Keratinocyte (primary cell): ENCODE data around the gene CBX2. TPM values are rescaled to one million over a fixed set of nuclear protein-coding genes. Genes with fewer than 3 reads are reported as not detected.

Experiments
- DNase-seq: peaks from one replicate; pipeline ENCODE4 v3.0.0-alpha.2; 2011; ENCODE audit warnings: low read depth, missing footprints, low spot score
- FAIRE-seq: peaks from 2 replicates; lab custom pipeline; 2011; peaks lifted over from hg19 to GRCh38; lab: Jason Lieb, UNC
- H2AFZ ChIP-seq: 2 replicates; pipeline ENCODE4 v1.6.0; 2012; ENCODE audit warnings: low read length, control low read depth, inconsistent platforms; ENCODE audit not compliant: control insufficient read depth
- H3K27ac ChIP-seq: 2 replicates; pipeline ENCODE4 v1.5.1; 2011; ENCODE audit warnings: low read length; ENCODE audit not compliant: control insufficient read depth, insufficient read depth
- H3K27me3 ChIP-seq: 3 replicates; pipeline ENCODE4 v1.6.0; 2011; ENCODE audit warnings: low read length; ENCODE audit not compliant: control insufficient read depth, insufficient read depth; ENCODE audit errors: extremely low read depth
- H3K36me3 ChIP-seq, 2 experiments: 2 replicates in 1 of 2; 3 replicates in 1 of 2; pipeline ENCODE4 v1.5.1; 2011; ENCODE audit warnings: low read length in 2 of 2, mild to moderate bottlenecking in 1 of 2; ENCODE audit not compliant: control insufficient read depth in 2 of 2, insufficient read depth in 2 of 2; ENCODE audit errors: extremely low read depth in 1 of 2
- H3K4me1 ChIP-seq: 3 replicates; pipeline ENCODE4 v1.5.1; 2011; ENCODE audit warnings: low read length; ENCODE audit not compliant: control insufficient read depth, insufficient read depth; ENCODE audit errors: extremely low read depth
- H3K4me2 ChIP-seq: 3 replicates; pipeline ENCODE4 v1.6.0; 2011; ENCODE audit warnings: low read depth, low read length; ENCODE audit not compliant: control insufficient read depth, insufficient read depth; ENCODE audit errors: extremely low read depth
- H3K4me3 ChIP-seq, 3 experiments: fragments of 200-600 bp in 1 of 3; sonication (generic) in 1 of 3; 2 replicates in 2 of 3; 3 replicates in 1 of 3; pipeline ENCODE4 v1.5.1; 2011 to 2016; ENCODE audit warnings: low read length in 3 of 3, mild to moderate bottlenecking in 3 of 3, control low read depth in 2 of 3, inconsistent platforms in 1 of 3, low read depth in 1 of 3, mixed read lengths in 1 of 3, mixed run types in 1 of 3, moderate library complexity in 1 of 3; ENCODE audit not compliant: control insufficient read depth in 2 of 3, insufficient read depth in 2 of 3; ENCODE audit errors: extremely low read depth in 1 of 3
- H3K79me2 ChIP-seq: 2 replicates; pipeline ENCODE4 v1.6.0; 2012; ENCODE audit warnings: low read length; ENCODE audit not compliant: control insufficient read depth, insufficient read depth
- H3K9ac ChIP-seq: 3 replicates; pipeline ENCODE4 v1.6.0; 2011; ENCODE audit warnings: low read length; ENCODE audit not compliant: control insufficient read depth, insufficient read depth; ENCODE audit errors: extremely low read depth
- H3K9me1 ChIP-seq: 3 replicates; pipeline ENCODE4 v1.6.0; 2011; ENCODE audit warnings: low read length; ENCODE audit not compliant: control insufficient read depth, insufficient read depth; ENCODE audit errors: extremely low read depth
- H3K9me3 ChIP-seq: 2 replicates; pipeline ENCODE4 v1.5.1; 2012; ENCODE audit warnings: low read depth, low read length; ENCODE audit not compliant: control insufficient read depth
- H4K20me1 ChIP-seq: 3 replicates; pipeline ENCODE4 v1.6.0; 2011; ENCODE audit warnings: low read length; ENCODE audit not compliant: control insufficient read depth, insufficient read depth; ENCODE audit errors: extremely low read depth
- CTCF ChIP-seq, 3 experiments: IDR thresholded peaks in 1 of 3; conservative IDR thresholded peaks in 1 of 3; optimal IDR thresholded peaks in 1 of 3; 2 replicates in 2 of 3; 3 replicates in 1 of 3; pipeline versions ENCODE3 to v1.5.1; 2011; ENCODE audit warnings: low read length in 3 of 3, mild to moderate bottlenecking in 3 of 3, moderate library complexity in 2 of 3, control low read depth in 1 of 3, inconsistent platforms in 1 of 3; ENCODE audit not compliant: insufficient read depth in 2 of 3; ENCODE audit errors: extremely low read depth in 1 of 3
- EZH2 ChIP-seq: IDR thresholded peaks from one replicate; pipeline ENCODE4 v1.6.1; 2012; ENCODE audit warnings: inconsistent platforms, mild to moderate bottlenecking, low read length, moderate library complexity
- dilution Hi-C: fragments of 300-500 bp; cut with MboI; formaldehyde crosslinking; loops from one replicate; pipeline ENCODE4 v1.7.0; 2020; ENCODE audit warnings: low sequenced_read_pairs; ENCODE audit not compliant: extremely low pct_ligation_motif_present
- polyA plus RNA-seq, 5 experiments: library from polyadenylated mRNA; depleted of rRNA in 3 of 5; stranded (reverse) in 3 of 5; stranded (forward) in 1 of 5; unstranded in 1 of 5; fragments of >200 nt; gene quantifications; 1 replicate in 1 of 5; 2 replicates in 3 of 5; 3 replicates in 1 of 5; pipeline versions ENCODE4 v1.2.1 to v1.2.3, GENCODE V29; 2011 to 2012; ENCODE audit warnings: missing spikeins in 2 of 5, low read depth in 1 of 5, low replicate concordance in 1 of 5

The CBX2 gene
- polyA plus RNA-seq, 1 donor (not counting 4 experiments of a cell fraction or from before 2014, with no cell fraction given) = 1.7 TPM

- TF ChIP-seq EZH2 (peak; percentile 84), CTCF (optimal IDR thresholded peaks at IDR 0.05 in 1 of 3, IDR thresholded peaks at IDR 0.05 in 1 of 3, conservative IDR thresholded peaks at IDR 0.05 in 1 of 3; ENCODE audit: extremely low read depth in 1 of 3, insufficient read depth in 2 of 3, low read length in 3 of 3) (no peak)
- H3K4me2 ChIP-seq = peak overlapping the region; percentile 7
- H3K9me3 ChIP-seq = no peaks in the 10 kb centered on the region
- no peak for FAIRE-seq
- peaks cover 2% of the 10 kb centered on the region for H4K20me1 ChIP-seq
- peak overlapping the region in 1 of 3 experiments; percentile 7 for H3K4me3 ChIP-seq
- no peak overlapping the region for H2AFZ ChIP-seq
- dilution Hi-C loops = no loop called here
- H3K27me3 ChIP-seq = peaks cover 89% of the 10 kb centered on the region
- H3K79me2 ChIP-seq = no peaks in the 10 kb centered on the region
- no peak overlapping the region for H3K9ac ChIP-seq
- no peak for DNase-seq
- H3K27ac ChIP-seq = no peak overlapping the region
- no peaks in the 10 kb centered on the region for H3K9me1 ChIP-seq
- H3K4me1 ChIP-seq = peaks cover 5% of the 10 kb centered on the region
- no peaks in the 10 kb centered on the region for H3K36me3 ChIP-seq
Measured at GRCh38 chr17:79811868-79812352, 34.0 kb downstream of the CBX2 start.

DNA sequence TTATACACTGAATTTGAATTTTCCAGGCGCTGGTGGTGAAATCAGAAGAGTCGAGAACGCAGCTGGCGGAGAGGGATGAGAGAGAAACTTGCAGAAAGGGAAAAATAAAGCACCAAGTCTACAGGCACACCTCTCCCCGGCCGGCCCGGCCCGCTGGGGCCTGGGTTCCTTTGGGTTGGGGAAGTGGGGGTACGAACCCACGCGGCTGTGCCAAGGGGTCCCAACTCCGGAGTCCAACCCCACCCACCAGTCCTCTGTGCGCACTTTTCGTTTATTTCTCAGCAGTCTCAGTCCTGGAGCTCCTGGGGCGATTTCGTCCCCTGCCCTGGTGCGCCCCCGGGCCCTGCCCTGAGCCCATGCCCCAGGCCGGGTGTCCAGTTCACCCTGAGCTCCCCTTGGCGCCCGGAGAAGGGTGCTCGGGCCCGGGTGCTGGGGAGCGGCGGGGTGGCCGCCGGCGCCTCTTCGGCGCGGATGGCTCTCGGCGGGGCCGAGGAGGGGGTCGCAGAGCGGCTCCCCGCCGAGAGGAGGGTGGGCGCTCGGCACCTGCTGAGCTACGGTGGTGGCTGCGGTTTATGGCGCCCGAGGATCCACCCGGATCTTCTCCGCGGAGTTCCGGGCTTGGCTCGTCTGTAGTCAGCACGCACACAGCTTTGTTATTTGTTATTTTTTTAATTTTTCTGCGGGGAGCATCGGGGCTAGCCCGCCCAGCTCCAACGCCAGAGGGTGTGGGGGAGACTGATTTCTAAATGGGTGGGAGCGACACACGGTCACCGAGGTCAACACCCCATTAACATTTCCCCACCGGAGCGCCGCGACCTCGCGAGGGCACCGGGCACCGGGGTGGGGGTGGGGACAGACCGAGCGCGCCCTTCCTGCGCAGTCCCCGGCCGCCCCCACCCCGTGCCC, 34.7 kb downstream of the CBX2 start:
- H3K4me2 ChIP-seq = peak overlapping the region; percentile 73
- dilution Hi-C loops = no loop called here
- DNase-seq (no peak), FAIRE-seq (no peak)
- peak overlapping the region; percentile 35 to 46 (median 38) for H3K4me3 ChIP-seq
- peaks cover 89% of the 10 kb centered on the region for H3K27me3 ChIP-seq
- H3K9me3 ChIP-seq = no peaks in the 10 kb centered on the region
- H3K9me1 ChIP-seq = no peaks in the 10 kb centered on the region
- peaks cover 5% of the 10 kb centered on the region for H3K4me1 ChIP-seq
- peak overlapping the region; percentile 22 for H2AFZ ChIP-seq
- H3K9ac ChIP-seq = no peak overlapping the region
- peaks cover 2% of the 10 kb centered on the region for H4K20me1 ChIP-seq
- H3K36me3 ChIP-seq = no peaks in the 10 kb centered on the region
- H3K27ac ChIP-seq = no peak overlapping the region
- TF ChIP-seq CTCF (optimal IDR thresholded peaks at IDR 0.05 in 1 of 3, IDR thresholded peaks at IDR 0.05 in 1 of 3, conservative IDR thresholded peaks at IDR 0.05 in 1 of 3; ENCODE audit: extremely low read depth in 1 of 3, insufficient read depth in 2 of 3, low read length in 3 of 3) (no peak), EZH2 (peak; percentile 49)
- no peaks in the 10 kb centered on the region for H3K79me2 ChIP-seq
